ENCODE measurements around the gene GJA4.

DNA sequence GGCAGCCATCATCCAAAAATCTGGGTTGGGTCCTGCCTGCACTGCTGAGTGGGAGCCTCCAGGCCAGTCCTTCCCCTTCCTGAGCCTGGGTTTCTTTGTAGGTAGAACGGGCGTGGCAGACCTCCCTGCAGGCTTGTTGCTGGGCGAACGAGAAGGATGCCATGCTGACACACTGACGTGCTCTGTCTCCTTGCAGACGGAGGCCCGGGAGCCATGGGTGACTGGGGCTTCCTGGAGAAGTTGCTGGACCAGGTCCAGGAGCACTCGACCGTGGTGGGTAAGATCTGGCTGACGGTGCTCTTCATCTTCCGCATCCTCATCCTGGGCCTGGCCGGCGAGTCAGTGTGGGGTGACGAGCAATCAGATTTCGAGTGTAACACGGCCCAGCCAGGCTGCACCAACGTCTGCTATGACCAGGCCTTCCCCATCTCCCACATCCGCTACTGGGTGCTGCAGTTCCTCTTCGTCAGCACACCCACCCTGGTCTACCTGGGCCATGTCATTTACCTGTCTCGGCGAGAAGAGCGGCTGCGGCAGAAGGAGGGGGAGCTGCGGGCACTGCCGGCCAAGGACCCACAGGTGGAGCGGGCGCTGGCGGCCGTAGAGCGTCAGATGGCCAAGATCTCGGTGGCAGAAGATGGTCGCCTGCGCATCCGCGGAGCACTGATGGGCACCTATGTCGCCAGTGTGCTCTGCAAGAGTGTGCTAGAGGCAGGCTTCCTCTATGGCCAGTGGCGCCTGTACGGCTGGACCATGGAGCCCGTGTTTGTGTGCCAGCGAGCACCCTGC lies 1.4 kb downstream of the GJA4 start:
- TF ChIP-seq CTCF (IDR thresholded peaks at IDR 0.05; ENCODE audit: poor library complexity) (no peak), EZH2 (IDR thresholded peaks at IDR 0.05; ENCODE audit: borderline replicate concordance) (no peak), EZH2phosphoT487 (IDR thresholded peaks at IDR 0.05; ENCODE audit: low read depth, severe bottlenecking, unreplicated experiment) (no peak)
